ENCODE measurements around the gene VTI1A.

Gene VTI1A

DNA sequence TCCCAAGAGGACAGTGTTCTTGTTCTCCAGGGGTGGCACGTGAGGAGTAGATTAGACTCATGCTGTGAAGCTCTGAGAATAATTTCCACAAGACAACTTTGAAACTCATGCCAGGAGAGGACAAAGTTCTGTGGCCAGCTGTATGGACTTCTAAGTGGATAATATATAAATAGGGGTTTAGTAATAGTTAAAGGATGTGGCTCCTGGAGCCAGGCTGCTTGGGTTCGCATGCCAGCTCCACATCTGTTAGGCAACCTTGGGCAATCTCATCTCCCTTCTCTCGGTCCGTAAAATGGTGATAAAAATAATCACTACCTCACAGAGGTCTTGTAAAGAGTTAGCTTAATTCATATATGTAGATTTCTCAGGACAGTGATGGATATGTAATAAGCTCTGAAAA is 37.3 kb upstream of the VTI1A start:
- ChIA-PET POLR2A (no interaction called here), CTCF (no interaction called here)
- no peak for DNase-seq (ENCODE audit: low read depth, low spot score)
- TF ChIP-seq CTCF (IDR thresholded peaks at IDR 0.05; ENCODE audit: insufficient read depth, low read length, missing control alignments) = no peak
- H3K4me3 ChIP-seq (ENCODE audit: low read depth, low read length) = no peak overlapping the region

DNA sequence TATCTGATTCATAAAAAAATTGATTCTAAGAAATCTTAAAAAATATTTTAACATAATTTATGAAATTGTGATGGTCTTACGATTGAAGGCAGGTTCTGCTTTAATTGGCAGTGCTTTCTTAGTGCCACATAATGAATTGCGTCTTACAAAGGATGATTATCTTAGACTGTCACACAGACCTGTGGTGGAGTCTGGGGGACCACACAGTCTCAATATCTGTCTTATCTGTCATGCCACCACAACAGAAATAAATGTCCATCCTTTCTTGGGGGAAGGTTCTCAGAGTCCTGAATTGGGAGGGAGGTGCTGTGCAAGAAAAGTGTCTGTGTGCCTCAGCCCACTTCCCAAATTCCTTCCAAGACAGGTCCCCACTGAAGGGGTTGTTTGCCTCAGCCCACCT is 34.3 kb upstream of the VTI1A start:
- ChIA-PET POLR2A (no interaction called here), CTCF (interaction anchor here (1.3 kb wide), 1 partner anchor 23 kb away, joined by 3 read pairs; no protein-coding TSS in a partner anchor)
- no peak for TF ChIP-seq CTCF (IDR thresholded peaks at IDR 0.05; ENCODE audit: insufficient read depth, low read length, missing control alignments)
- no peak overlapping the region for H3K4me3 ChIP-seq (ENCODE audit: low read depth, low read length)
- DNase-seq (ENCODE audit: low read depth, low spot score) = no peak

DNA sequence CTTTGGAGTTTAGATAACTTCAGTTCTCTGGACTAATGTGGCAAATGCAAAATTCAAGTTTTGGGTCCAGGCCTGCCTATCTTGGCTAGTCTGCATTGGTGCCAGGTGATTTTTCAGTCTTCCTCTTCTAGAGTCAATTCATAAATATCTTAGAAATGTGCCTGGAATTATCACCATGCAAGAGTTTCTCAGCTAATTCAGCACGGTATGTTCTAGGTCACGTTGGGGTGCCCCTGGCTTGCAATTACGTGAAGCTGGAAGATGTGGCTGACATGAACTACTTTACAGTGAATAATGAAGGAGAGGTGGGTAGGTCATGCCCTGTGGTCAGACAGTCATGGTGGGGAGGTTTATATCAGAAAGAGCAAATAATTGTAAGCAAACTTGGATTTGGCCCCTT is 25.3 kb upstream of the VTI1A start:
- POLR2A ChIA-PET = no interaction called here
- CTCF ChIA-PET = no interaction called here
- TF ChIP-seq CTCF (IDR thresholded peaks at IDR 0.05; ENCODE audit: insufficient read depth, low read length, missing control alignments) = no peak

GRCh38 chr10:112424651-112425050 is 22.4 kb upstream of the VTI1A start:
- no peak for TF ChIP-seq CTCF (IDR thresholded peaks at IDR 0.05; ENCODE audit: insufficient read depth, low read length, missing control alignments)
- POLR2A ChIA-PET = no interaction called here
- CTCF ChIA-PET = interaction anchor here (1.1 to 2.1 kb wide), 2 partner anchors 8 to 11 kb away, joined by 3 to 16 read pairs; no protein-coding TSS in a partner anchor
- H3K4me3 ChIP-seq (ENCODE audit: low read depth, low read length) = no peak overlapping the region
- DNase-seq (ENCODE audit: low read depth, low spot score) = no peak

More for the DNA sequence above, 25.3 kb upstream of the VTI1A start:
- no peak for DNase-seq (ENCODE audit: low read depth, low spot score)
- no peak overlapping the region for H3K4me3 ChIP-seq (ENCODE audit: low read depth, low read length)

DNA sequence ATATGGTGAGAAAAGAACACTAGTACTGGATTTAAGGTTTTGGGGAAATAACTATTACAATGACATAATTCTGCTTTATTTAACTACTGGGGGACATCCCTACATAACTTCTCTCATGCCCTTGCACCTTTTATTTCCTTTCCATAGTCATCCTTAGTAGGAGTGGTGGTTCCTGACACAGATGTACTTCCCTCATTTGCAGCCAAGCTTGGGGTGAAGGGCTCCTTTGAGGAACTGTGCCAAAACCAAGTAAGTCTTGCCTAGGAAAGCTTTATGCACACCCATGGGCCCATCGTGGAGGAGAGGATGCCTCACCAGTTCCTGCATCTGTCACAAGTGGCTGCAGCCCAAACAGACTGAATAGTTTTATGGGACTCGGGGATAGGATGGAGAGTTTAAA is 20.9 kb upstream of the VTI1A start:
- TF ChIP-seq CTCF (IDR thresholded peaks at IDR 0.05; ENCODE audit: insufficient read depth, low read length, missing control alignments) = no peak
- no peak for DNase-seq (ENCODE audit: low read depth, low spot score)
- ChIA-PET POLR2A (no interaction called here), CTCF (interaction anchor here (2.1 kb wide), 1 partner anchor 9 kb away, joined by 16 read pairs; no protein-coding TSS in a partner anchor)
- H3K4me3 ChIP-seq (ENCODE audit: low read depth, low read length) = no peak overlapping the region

DNA sequence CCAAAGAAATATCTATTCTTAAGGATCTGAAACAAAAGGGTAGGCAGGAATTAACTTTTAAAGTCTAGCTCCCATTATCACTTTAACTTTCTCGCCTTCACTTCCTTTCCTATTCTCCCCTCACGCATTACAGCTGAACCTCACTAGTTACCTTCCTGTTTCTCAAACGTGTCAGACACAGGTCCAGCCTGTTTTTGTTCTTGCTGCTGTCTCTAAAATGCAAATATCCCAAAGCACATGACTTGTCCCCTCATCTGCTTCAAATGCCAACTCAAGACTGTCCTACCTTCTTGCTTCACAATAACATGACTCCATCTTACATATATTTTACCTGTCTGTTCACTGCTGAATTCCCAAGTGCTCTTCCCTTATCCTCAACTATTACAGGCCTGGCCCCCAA is 17.9 kb upstream of the VTI1A start:
- CTCF ChIA-PET = no interaction called here
- POLR2A ChIA-PET = no interaction called here
- no peak for TF ChIP-seq CTCF (IDR thresholded peaks at IDR 0.05; ENCODE audit: insufficient read depth, low read length, missing control alignments)
- no peak for DNase-seq (ENCODE audit: low read depth, low spot score)
- H3K4me3 ChIP-seq (ENCODE audit: low read depth, low read length) = no peak overlapping the region
